ENCODE results near the gene FAIM2.

GRCh38 chr12:49923035-49923644, 19.4 kb upstream of the FAIM2 start:
- TF ChIP-seq ARNT (IDR thresholded peaks at IDR 0.05) (no peak), BHLHE40 (IDR thresholded peaks at IDR 0.05; ENCODE audit: borderline replicate concordance) (no peak), SUZ12 (IDR thresholded peaks at IDR 0.05) (no peak), ZNF384 (IDR thresholded peaks at IDR 0.05) (no peak), FOXK2 (IDR thresholded peaks at IDR 0.05) (no peak), TARDBP (IDR thresholded peaks at IDR 0.05) (no peak), SP1 (IDR thresholded peaks at IDR 0.05) (no peak), ELF4 (IDR thresholded peaks at IDR 0.05) (no peak), LEF1 (IDR thresholded peaks at IDR 0.05; ENCODE audit: borderline replicate concordance) (no peak), L3MBTL2 (conservative IDR thresholded peaks at IDR 0.05) (no peak)

All from HEK293T (cell line).